Activated CD4-positive, CD25-positive, alpha-beta regulatory T cell treated with anti-CD3 and anti-CD28 coated beads, Interleukin-2, amount 50 U/mL, for 72 hours (primary cell): Measurements from ENCODE around the gene FIGLA.

Experiments used
- DNase-seq: peaks from one replicate; pipeline ENCODE4 v3.0.0; 2021

Gene FIGLA, protein sequence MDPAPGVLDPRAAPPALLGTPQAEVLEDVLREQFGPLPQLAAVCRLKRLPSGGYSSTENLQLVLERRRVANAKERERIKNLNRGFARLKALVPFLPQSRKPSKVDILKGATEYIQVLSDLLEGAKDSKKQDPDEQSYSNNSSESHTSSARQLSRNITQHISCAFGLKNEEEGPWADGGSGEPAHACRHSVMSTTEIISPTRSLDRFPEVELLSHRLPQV

GRCh38 chr2:70790136-70790828 is at the start of gene FIGLA:
Gene FIGLA (minus strand): TSS chr2:70790643. CDS start chr2:70790638, 5 bp downstream.
- no peak for DNase-seq

DNA sequence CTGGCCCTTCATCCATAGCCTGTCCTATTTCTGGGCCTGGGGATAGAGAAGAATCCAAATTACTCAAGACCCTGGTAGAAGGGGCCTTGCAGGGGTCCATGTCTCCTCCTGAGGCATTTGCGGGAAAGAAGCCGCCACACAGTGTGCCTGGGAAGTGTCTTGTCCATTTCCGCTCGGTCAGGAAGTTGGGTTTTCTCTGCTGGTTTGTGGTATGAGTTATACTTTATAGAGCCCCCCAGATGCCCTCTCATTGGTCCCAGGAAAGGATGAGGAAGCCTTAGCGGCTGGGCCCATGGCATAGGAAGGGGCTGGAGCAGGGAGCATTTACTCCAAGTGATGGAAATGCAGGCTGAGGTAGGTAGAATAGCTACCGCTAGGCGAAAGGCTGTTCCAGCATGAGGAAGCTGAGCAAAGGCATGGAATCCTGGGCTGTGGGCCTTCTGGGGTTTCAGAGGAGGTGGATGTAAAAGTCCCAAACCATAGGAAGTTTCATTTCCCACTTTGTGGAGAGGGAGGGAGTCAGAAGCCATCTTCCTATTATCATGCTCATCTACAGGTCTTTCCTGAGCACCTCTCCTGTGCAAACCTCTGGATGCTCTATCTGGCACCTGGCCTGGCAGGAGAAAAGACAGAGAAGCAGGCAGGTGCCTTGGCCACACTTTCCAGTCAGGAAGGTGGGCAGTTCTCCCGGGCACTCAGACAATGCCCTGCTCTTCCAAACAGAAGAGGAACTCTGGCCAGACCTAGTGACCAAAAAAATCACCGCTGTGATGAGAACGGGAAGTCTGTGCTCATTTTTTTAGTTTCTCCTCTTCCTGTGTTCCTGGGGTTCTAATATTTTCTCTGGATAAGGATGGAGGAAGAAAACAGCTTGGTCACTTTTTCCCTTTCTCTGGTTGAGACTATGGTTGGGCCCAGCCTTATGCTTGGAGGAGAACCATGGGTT is 47.8 kb upstream of the FIGLA start:
- DNase-seq = no peak

GRCh38 chr2:70835643-70836042 is 45.2 kb upstream of the FIGLA start, which contains the start of gene CD207:
Gene CD207 (minus strand): TSS chr2:70835816. CDS start chr2:70835776, 40 bp downstream.
- no peak for DNase-seq

- DNase-seq = no peak
Observed at GRCh38 chr2:70834881-70835280, 44.4 kb upstream of the FIGLA start.

DNA sequence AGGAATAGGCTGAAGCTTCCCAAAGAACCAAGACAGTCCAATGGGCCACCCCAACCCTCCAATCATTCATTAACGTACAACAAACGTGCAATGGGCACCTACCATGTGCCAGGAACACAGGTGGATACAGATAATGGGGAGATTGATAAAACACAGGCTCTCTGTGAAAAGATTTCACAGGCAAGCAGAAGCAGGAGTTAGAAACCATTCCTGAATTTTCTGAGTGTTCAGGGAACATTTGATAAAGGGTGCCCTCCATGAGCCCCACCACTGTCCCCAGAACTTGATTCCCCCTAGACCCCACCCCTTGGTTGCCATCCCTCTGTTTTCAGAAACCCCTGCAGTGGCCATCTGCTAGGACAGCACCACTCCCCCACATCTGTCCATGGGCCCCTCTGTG is 43.7 kb upstream of the FIGLA start:
- DNase-seq = no peak

GRCh38 chr2:70833246-70833645 is 42.8 kb upstream of the FIGLA start:
- no peak for DNase-seq

- DNase-seq = no peak
Observed at GRCh38 chr2:70832386-70832785, 41.9 kb upstream of the FIGLA start.

- DNase-seq = no peak
Observed at GRCh38 chr2:70831861-70832260, 41.4 kb upstream of the FIGLA start.

DNA sequence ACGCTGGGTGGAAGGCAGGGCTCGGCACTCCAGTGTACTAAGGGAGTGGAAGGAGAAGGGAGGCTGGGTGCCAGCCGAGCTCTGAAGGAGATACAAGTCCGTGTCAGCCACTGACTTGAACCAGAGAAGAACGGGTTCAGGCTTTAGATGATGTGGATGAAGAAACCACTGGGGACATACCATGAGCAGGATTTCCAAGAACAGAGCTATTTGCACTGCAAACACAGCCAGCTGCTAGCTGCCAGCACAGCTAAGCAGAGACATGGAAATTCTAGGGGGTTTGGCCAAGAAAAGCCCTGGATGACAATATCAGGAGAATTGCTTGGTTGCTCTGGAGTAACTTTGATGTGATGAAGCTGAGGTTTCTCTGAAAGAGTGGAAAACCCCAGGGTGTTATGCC is 39.9 kb upstream of the FIGLA start:
- DNase-seq = no peak

DNA sequence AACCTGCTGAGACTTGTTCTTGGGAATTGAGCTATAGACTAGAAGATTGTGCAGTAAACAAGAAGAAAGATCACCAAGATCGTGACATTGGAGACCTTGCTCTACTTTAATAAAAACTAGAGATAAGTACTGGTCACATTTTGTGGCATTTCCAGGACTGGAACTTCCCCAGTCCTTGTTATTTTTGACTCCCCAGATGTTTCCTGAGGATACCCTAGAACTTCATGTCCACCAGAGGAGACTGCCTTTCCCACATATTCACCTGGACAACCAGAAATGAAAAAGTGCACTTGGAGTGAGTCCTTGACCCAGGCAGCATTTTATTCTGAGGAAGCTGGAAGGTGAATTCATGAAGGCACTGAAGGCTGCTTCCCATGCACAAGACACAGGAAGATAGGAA is 39.5 kb upstream of the FIGLA start:
- no peak for DNase-seq

DNA sequence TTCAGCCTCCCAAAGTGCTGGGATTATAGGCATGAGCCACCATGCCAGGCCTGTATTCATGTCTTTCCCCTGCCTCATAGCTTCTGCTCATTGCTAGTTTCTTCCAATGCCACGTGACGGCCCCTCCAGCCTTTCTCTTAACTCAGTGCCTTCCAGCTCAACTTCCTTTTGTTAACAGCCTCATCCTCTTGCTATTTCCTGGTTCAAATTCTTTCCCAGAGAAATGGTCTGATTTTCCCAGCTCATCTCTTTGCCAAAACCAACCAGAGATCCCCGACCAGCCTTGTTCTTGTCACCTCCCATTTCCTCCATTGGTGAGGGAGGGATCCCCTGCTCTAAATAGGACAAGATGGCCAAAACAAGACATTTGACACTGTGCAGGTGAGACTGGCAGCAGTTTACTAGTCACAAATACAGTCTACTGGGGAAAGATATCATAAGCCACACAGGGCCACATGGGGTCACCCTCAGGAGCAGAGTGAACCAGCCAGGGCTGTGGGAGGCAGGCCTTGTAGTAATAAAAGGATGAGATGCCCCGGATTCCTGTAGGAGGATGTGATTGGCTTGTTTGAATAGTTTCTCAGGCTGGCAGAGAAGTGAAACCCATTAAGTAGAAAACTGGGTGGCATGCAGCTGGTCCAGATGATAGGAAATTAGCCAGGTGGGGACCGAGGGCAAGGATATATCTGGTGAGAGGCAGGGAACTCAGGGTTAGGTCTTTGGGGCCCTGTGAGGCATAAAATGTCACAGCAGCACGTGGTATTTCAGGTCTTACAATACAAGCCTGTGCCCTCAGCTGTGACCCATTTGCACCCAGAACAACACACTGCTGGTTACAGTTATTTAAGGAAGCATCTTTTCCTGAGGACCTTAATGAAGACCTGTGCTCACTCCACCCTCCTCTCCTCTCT is 38.7 kb upstream of the FIGLA start:
- no peak for DNase-seq

GRCh38 chr2:70828115-70828514 is 37.7 kb upstream of the FIGLA start:
- DNase-seq = no peak

DNA sequence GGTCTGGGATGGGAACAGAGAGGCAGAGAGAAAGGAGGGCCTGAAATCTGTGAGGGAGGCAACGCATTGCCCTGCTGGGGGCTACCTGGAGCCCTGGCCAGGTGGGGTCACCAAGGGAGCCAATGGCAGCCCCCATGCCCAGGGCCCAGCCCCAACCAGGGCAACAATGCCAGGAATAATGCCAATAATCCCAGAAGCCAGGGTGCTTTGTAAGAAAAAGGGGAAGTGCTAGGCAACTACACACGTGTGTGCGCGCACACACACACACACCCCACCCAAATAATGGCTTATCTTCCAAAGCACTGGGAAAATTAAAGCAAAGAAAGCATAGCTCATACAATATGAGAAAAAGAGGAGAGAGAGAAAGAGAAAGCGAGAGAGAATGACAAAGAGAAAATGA is 36.9 kb upstream of the FIGLA start:
- DNase-seq = no peak

DNA sequence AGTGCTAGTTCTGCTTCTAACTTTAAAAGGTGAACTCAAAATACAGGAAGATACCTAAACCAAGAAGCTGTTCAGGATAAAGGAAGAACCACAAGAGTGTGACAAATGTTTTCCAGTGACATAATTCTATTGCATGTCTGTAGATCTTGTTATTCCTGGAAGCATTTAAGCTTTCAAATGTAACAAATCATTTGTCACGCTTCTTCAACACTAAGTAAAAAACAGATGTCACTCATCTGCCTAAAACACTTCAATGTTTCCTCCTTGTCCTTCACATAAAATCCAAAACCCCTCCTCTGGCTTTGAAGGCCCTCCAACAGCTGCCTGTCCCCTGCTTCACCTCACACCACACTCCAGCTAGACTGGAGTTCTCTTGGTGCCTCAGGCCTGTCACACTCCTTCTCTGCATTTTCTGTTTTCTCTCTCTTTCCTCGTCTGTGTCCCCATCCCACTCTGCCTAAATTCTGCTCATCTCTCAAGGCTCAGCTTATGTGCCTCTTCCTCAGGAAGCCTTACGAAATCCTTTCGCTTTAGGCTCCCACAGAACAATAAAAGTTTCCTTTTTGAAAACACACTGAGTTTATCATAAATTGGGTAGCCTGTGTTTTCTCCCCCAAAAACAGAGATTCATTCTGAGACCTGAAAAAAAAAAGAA is 36.4 kb upstream of the FIGLA start:
- DNase-seq = no peak

- no peak for DNase-seq
Observed at GRCh38 chr2:70823249-70823648, 32.8 kb upstream of the FIGLA start.

DNA sequence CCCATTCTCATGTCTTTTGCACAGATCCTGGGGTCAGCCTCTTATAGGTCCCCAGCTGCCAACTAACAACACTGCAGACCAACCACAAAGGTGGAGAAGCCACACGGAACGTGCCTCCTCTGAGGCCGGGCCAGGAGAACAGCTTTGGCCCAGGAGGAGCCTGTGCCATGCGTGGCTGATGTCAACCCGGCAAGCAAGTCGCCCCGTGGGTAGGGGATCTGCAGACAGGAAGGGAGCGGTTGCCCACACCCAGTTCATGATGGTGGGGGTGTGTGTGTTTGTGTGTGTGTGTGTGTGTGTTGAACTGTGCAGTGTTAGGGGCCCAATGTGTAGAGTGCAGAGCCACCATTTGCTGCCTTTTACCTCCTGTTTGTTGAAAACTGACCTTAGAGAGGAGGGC is 32.4 kb upstream of the FIGLA start:
- DNase-seq = no peak

DNA sequence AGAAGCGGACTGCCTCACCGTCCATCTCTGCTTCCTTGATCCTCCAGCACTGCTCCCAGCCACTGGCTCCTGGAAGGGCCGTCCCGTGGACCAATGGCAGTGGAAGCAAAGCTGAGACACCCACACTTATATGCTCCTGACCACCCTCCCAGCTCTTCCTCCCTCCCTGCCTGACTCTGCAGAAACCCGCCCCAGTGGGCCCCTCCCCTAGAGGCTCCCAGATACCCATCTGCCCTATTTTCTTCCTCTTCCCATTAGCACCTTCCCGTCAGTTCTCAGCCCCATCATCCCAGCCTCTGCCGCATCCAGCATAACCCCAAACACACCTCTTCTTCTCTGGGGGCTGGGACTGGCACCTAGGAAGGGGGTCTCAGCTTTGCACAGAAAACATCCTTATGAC is 30.1 kb upstream of the FIGLA start, which contains the start of gene CLEC4F:
TSS of gene CLEC4F (minus strand) at position 101 of the 400 bp plus-strand sequence. CDS start at position 25, 76 bp downstream.
- no peak for DNase-seq

DNA sequence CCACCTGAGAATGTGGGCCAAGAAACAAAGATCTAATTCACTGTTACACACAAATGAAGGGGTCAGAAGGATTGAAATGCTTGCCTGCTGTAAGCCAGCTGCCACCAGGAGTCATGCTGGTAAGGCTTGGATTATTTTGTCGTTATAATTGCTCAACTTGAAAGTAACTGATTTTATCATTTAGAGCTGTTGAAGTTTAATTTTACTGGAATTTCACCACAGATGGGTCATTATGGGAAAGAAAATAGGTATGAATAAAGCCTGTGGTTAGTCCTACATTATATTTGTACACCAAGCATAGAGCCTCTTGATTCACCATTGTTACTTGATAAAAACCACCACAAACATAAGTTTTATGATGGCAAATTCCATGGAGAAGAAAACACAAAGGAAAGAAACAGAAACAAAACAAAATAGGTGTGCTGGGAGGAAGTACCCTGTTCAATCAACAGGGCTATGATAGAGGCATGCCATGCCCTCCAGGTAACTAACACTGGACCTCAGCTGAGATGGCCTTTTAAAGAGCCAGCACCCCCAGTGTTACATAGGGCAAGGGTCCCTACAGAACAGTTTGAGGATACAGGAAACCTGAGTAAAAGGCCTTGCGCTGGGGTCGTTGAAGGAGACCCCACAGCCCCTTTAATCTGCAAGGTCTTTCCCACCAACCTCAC is 27.0 kb upstream of the FIGLA start:
- DNase-seq = no peak

GRCh38 chr2:70816726-70817125 is 26.3 kb upstream of the FIGLA start:
- DNase-seq = no peak

- no peak for DNase-seq
Observed at GRCh38 chr2:70808983-70809958, 18.8 kb upstream of the FIGLA start.
